Spleen (tissue), 7 donors: ENCODE data around the gene TNFRSF21.

Experiments
- POLR2A ChIP-seq, 3 donors: fragments of 450-650 bp; IDR thresholded peaks; one replicate each; pipeline ENCODE4 v1.5.1; 2017; ENCODE audit warnings: antibody characterized with exemption in 3 of 3, mild to moderate bottlenecking in 1 of 3
- POLR2AphosphoS5 ChIP-seq, 3 donors: sonication (generic); formaldehyde crosslinking; IDR thresholded peaks; one replicate each; pipeline ENCODE4 v1.5.1; 2017; ENCODE audit warnings: antibody characterized with exemption in 3 of 3
- TF ChIP-seq, protein P1 (sequence below), 11 experiments: fragments of 200-600 bp in 7 of 11; fragments of 450-650 bp in 4 of 11; sonication (generic) in 4 of 11; IDR thresholded peaks in 8 of 11; conservative IDR thresholded peaks in 3 of 11; 1 replicate in 7 of 11; 2 replicates in 4 of 11; pipeline versions ENCODE4 v1.4.0 to v1.8.0; 2016 to 2021; ENCODE audit warnings: antibody characterized with exemption in 11 of 11, inconsistent platforms in 4 of 11, mild to moderate bottlenecking in 1 of 11
- donor health status: DM: no; HTN: no; CAD: no; lungs with moderate emphysema.
- donor health status: DM: no; HTN: no; CAD: no.
- donor health status: DM: no; HTN: no; CAD: no.

DNA sequence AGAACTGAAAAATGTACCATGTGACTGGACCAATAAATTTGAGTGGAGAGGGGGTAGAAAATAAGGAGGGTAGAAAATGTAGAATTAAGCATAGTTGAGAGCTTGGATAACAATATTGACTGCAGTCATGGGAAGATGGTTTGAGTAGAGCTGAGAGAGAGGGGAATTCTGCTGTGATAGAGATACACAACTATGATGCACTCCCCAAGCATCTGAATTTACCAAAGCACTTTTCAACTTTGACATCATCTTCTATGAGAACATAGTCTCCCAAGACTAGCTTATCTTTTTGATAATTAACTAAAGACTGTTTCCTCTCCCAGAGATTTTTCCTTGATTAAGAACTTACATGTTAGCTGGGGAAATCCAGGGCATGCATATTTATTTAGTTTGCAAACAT, 103.1 kb downstream of the TNFRSF21 start:
- TF ChIP-seq POLR2A (IDR thresholded peaks at IDR 0.05): no peak
- TF ChIP-seq, protein P1, sequence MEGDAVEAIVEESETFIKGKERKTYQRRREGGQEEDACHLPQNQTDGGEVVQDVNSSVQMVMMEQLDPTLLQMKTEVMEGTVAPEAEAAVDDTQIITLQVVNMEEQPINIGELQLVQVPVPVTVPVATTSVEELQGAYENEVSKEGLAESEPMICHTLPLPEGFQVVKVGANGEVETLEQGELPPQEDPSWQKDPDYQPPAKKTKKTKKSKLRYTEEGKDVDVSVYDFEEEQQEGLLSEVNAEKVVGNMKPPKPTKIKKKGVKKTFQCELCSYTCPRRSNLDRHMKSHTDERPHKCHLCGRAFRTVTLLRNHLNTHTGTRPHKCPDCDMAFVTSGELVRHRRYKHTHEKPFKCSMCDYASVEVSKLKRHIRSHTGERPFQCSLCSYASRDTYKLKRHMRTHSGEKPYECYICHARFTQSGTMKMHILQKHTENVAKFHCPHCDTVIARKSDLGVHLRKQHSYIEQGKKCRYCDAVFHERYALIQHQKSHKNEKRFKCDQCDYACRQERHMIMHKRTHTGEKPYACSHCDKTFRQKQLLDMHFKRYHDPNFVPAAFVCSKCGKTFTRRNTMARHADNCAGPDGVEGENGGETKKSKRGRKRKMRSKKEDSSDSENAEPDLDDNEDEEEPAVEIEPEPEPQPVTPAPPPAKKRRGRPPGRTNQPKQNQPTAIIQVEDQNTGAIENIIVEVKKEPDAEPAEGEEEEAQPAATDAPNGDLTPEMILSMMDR (IDR thresholded peaks at IDR 0.05 in 8 of 11, conservative IDR thresholded peaks at IDR 0.05 in 3 of 11): no peak
- TF ChIP-seq POLR2AphosphoS5 (IDR thresholded peaks at IDR 0.05): no peak
